G401 (cell line): Measurements from ENCODE around the gene SP6. TPM values are rescaled to one million over a fixed set of nuclear protein-coding genes. Genes with fewer than 3 reads are reported as not detected.
A peak's percentile ranks its signal among the peaks of the same experiment; 100 is the strongest.

Source experiments
- DNase-seq: peaks from one replicate; pipeline ENCODE4 v3.0.0-alpha.2; 2015; ENCODE audit warnings: low spot score
- in situ Hi-C: cut with HindIII; loops from 2 replicates; pipeline ENCODE4 v1.10.0; 2016; ENCODE audit warnings: low sequenced_read_pairs, mixed read lengths
- total RNA-seq: library from RNA; depleted of rRNA; stranded (reverse); fragments of >200 nt; shearing (Covaris generic); gene quantifications from 2 replicates; pipeline ENCODE4 v1.2.3, GENCODE V29; 2014

SP6 gene
- total RNA-seq, 1 experiment from 2014 or later = 8.5 TPM

GRCh38 chr17:47816947-47817346, 34.0 kb downstream of the SP6 start:
- in situ Hi-C loops = no loop called here
- no peak for DNase-seq

- in situ Hi-C loops = no loop called here
- DNase-seq = no peak
These were observed 34.7 kb downstream of the SP6 start for GRCh38 chr17:47816111-47816735.

- DNase-seq = no peak
- in situ Hi-C loops = no loop called here
These were observed 35.7 kb downstream of the SP6 start for GRCh38 chr17:47815106-47815918.

GRCh38 chr17:47813512-47814031, 37.4 kb downstream of the SP6 start:
- DNase-seq = no peak
- in situ Hi-C loops = no loop called here

GRCh38 chr17:47813077-47813476, 37.9 kb downstream of the SP6 start:
- no peak for DNase-seq
- in situ Hi-C loops = no loop called here

GRCh38 chr17:47812146-47812920, 38.6 kb downstream of the SP6 start:
- DNase-seq = no peak
- in situ Hi-C loops = no loop called here

- in situ Hi-C loops = no loop called here
- no peak for DNase-seq
These were observed 39.3 kb downstream of the SP6 start for GRCh38 chr17:47811709-47812108.

- no peak for DNase-seq
- in situ Hi-C loops = no loop called here
These were observed 39.9 kb downstream of the SP6 start for GRCh38 chr17:47810901-47811635.

- no peak for DNase-seq
- in situ Hi-C loops = no loop called here
These were observed 40.7 kb downstream of the SP6 start for GRCh38 chr17:47810200-47810821.

- in situ Hi-C loops = no loop called here
- no peak for DNase-seq
These were observed 42.0 kb downstream of the SP6 start for GRCh38 chr17:47808830-47809480.

- DNase-seq = no peak
- in situ Hi-C loops = no loop called here
These were observed 42.7 kb downstream of the SP6 start for GRCh38 chr17:47808036-47808829.

- DNase-seq = no peak
- in situ Hi-C loops = no loop called here
These were observed 43.5 kb downstream of the SP6 start for GRCh38 chr17:47807421-47807820.

GRCh38 chr17:47806913-47807255, 44.1 kb downstream of the SP6 start:
- in situ Hi-C loops = no loop called here
- DNase-seq = peak; percentile 12

GRCh38 chr17:47806026-47806912, 44.7 kb downstream of the SP6 start:
- DNase-seq = no peak

GRCh38 chr17:47804461-47804860, 46.5 kb downstream of the SP6 start:
- no peak for DNase-seq
- in situ Hi-C loops = no loop called here

More at GRCh38 chr17:47806026-47806912, 44.7 kb downstream of the SP6 start:
- in situ Hi-C loops = no loop called here

- DNase-seq = no peak
- in situ Hi-C loops = no loop called here
These were observed 47.2 kb downstream of the SP6 start for GRCh38 chr17:47803751-47804150.

GRCh38 chr17:47803201-47803600, 47.8 kb downstream of the SP6 start:
- in situ Hi-C loops = no loop called here
- DNase-seq = no peak
